Measurements from ENCODE around the gene AGBL3.
"Not testable (repeated sequence)": the region's sequence is repeated elsewhere in the genome, so short reads cannot be mapped to it uniquely, and the experiment has no call there.

AGBL3 gene

DNA sequence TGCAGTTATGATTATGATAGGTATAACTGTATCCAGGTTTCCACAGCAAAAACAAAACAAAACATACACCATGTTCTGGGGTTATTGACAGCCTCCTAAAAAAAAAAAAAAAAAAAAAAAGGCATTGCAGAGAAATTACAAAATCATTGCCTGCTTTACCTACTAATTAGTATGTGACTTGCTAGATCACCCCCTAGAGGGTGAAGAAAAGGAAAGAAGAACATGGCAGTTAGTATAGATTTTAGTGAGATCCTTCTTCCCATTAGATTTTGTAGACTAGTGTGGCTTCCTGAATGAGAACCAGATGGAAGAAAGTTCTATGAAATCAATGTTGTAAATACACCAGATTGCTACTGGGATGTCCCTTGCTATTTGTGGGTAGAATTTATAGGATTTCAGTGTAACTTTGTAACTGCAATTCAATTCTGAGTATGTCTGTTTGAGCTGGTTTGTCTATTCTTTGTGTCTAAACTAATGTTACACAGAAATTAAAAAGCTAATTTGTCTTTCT is 24.0 kb upstream of the AGBL3 start:
- no peak for DNase-seq (ENCODE audit: low read depth in 3 of 3, low spot score in 1 of 3)

DNA sequence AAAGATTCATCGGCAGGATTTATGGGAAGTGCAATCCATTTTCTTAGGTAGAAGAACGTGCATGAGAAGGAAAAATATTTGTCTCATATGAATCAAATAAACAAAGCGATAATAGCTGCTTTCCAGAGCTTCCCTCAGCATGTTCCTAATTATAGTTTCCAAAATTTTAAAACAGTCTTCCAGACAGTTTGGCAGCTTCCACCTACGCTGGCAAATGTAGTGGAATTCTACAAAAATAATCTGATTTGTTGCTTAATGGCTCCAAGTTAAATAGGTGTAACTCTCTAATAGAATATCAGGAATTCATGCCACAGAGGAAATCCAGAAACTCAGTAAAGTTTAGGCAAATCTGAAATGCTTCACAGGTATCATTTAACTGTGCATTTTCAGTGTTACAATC is 23.3 kb upstream of the AGBL3 start:
- DNase-seq (ENCODE audit: low read depth in 3 of 3, low spot score in 1 of 3), result no peak

- DNase-seq (ENCODE audit: low read depth in 3 of 3, low spot score in 1 of 3), result no peak
These were observed 19.6 kb upstream of the AGBL3 start for GRCh38 chr7:134966691-134967090.

DNA sequence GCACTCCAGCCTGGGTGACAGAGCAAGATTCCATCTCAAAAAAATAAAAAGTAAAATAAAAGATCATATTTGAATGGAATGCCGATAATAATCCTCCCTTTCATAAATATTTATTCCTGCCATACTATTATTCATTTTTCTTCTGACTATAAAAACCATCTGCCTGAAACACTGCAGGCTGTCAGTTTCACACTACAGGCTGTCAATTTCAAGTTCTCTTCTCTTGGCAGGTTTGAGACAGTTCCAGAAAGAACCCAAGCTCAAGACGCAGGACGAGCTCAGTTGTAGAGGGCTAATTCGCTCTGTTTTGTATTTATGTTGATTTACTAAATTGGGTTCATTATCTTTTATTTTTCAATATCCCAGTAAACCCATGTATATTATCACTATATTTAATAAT is 18.2 kb upstream of the AGBL3 start:
- DNase-seq (ENCODE audit: low read depth in 3 of 3, low spot score in 1 of 3), result no peak

- DNase-seq (ENCODE audit: low read depth in 3 of 3, low spot score in 1 of 3), result not testable (repeated sequence)
These were observed 4.7 kb upstream of the AGBL3 start for GRCh38 chr7:134981645-134982044.

DNA sequence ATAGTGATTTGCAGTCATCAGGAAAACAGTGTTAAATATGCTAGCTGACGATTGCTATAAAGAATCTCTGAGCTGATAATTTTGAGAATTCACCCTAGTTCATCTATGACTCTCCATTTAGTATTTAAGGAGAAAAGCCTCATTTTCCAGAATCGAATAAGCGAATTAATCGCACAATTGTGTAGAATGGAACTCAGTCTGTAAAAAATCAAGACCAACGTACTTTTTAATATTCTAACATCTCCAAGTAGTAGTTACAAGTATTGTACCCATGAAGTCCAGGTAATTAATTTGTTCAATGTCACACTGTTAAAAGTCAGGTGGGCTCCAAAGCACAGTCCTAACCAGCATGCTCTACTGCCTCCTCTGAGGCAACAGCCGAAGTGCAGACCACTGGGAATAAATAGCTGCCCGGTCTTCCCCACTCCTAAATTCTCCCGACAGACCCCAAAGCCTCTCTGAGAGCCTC is 380 bp upstream of the AGBL3 start:
- no peak for DNase-seq (ENCODE audit: low read depth in 3 of 3, low spot score in 1 of 3)

- DNase-seq (ENCODE audit: low read depth in 3 of 3, low spot score in 1 of 3), result no peak
These were observed 1.9 kb downstream of the AGBL3 start for GRCh38 chr7:134988161-134988560.

DNA sequence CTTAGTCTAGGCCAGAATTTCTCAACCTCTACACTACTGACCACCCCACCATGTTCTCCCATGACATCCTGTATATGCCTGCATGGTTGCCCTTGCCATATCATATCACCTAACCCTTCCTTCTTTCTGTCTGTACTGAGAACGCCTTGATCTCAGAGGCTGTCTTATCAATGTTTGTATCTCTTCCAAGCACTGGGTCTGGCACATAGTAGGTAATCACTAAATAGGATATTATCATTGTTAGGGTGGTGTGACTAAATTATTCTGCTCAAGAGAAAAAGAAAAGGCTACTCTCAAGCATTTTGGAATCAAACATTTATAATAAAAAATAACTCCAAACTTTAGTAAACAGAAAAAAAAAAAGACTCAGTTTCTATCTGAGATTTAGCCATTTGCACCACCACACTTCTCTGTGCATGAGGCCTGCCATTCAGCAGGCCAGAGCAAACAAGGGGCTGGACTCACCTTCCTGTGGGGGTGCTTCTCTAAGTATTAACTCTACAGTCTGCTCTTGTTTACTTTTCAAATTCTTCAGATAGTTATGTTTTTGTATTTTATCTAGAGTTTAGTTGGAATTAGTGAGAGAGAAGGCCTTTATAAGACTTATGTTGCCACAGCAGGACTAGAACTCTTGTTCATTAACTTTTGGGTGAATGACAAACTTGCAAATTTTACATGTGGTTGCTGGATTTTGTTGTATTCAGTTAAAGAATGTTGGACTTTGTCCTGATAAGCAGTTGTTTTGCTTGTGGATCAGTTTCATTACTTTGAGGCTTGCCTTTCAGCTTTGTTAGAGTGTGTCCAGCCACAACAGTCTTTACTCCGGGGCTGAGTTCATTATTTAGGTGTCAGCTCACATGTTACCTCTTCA is 5.4 kb downstream of the AGBL3 start:
- DNase-seq (ENCODE audit: low read depth in 3 of 3, low spot score in 1 of 3), result no peak

GRCh38 chr7:134992626-134993179 is 6.4 kb downstream of the AGBL3 start:
- no peak for DNase-seq (ENCODE audit: low read depth in 3 of 3, low spot score in 1 of 3)

DNA sequence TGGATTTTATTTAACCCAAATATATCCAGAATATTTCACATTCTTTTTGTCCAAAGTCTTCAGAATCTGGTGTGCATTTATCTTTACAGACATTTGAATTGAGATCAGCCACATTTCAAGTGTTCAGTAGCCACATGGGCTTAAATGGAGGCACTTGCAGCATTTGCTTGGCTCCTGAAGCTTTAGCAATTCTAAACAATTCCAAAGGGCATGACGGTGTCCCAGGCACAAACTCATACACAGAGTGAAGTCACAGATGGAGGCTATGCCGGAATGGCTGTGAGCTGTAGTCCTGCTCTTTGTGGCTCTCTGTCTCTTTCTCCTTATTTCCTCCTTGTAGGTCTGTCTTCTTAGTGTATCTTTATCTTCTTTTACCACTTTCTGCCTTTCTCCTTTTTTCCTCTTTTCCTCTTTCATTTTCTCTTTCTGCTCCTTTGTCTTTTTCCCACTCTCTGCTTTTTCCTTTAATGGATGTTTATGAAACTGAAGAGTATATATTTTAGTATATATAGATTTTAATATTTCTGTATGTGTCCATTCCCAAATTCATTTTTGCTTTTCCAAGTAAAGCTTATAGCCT is 7.7 kb downstream of the AGBL3 start:
- DNase-seq (ENCODE audit: low read depth in 3 of 3, low spot score in 1 of 3), result no peak

DNA sequence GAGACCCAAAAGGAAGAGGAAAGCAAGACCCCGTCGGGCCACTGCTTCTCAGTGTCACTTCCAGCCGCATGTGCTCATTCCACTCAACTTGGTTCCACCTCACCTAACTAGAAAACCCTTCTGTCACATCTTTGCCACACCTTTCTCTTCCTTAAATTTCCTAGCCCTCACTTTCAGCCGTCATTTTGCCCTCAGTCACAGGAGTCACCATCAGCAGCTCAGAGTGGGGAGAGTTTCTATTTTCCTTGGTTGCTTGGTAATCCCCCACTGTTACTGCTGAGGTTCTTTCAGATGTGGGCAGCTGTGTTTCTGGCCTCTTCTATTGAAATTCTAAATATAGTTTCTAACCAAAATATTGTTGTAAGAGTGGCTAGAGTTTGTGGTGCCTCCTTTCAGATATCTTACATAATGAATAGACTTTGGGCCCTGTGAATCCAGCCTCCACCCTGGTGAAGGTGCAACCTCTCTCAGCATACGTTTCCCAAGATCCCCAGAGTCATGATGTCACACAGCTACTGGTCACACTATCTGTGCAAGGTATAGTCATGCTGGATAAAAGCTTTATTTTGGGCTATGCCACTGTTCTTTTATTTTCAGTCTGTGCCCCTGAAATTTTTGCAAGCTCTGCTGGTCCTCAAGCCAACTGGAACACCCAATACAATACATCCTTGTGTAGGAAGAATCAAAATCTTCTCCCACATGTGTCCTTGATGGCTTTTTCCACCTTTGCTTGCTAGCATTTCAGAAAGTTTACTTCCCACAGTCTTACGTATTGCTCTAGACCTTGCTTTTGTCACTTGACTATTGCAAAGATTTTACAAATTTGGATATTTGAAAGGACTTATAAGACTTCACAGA is 9.2 kb downstream of the AGBL3 start:
- no peak for DNase-seq (ENCODE audit: low read depth in 3 of 3, low spot score in 1 of 3)

- no peak for DNase-seq (ENCODE audit: low read depth in 3 of 3, low spot score in 1 of 3)
These were observed 9.8 kb downstream of the AGBL3 start for GRCh38 chr7:134996097-134996550.

- DNase-seq (ENCODE audit: low read depth in 3 of 3, low spot score in 1 of 3), result no peak
These were observed 11.0 kb downstream of the AGBL3 start for GRCh38 chr7:134997214-134997885.

DNA sequence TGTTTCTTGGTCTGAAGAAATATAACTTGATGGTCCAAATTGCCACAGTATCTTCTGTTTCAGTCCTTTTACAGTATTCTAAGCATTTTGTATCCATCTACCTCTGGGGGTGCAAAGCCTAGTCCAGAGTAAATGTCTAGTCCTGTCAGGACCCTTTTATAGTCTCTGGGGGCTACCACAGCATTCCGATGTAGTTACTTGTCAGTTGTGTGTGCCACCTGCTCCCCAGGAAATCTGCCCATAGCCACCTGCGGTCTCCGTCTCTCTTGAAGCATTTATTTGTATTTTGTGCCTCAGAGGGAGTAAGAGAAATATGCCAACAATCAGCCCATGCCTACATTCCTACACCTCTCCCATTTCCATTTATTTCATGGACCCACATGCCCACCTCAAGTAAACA is 12.8 kb downstream of the AGBL3 start:
- no peak for DNase-seq (ENCODE audit: low read depth in 3 of 3, low spot score in 1 of 3)

- no peak for DNase-seq (ENCODE audit: low read depth in 3 of 3, low spot score in 1 of 3)
These were observed 15.3 kb downstream of the AGBL3 start for GRCh38 chr7:135001390-135002165.

GRCh38 chr7:135012229-135012628 is 25.9 kb downstream of the AGBL3 start:
- no peak for DNase-seq (ENCODE audit: low read depth in 3 of 3, low spot score in 1 of 3)

DNA sequence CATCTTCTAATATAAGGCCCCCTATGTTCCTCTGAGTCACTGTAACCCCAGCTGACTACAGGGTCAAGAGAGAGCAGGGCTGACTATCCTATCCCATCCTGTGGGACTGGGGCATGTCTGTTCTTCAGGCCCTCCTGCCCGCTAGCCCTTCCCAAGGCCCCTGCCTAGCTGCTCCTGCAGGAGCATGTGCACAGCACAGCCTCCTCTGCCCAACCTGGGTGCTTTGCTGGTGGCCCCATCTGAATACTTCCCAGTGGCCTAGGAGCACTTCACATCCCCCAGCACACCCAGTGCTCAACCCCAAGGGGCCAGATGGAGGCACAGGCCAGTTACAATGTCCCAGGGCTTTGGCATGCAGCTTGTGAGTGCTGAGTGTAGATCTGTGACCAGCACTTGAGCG is 37.3 kb downstream of the AGBL3 start:
- no peak for DNase-seq (ENCODE audit: low read depth in 3 of 3, low spot score in 1 of 3)

DNA sequence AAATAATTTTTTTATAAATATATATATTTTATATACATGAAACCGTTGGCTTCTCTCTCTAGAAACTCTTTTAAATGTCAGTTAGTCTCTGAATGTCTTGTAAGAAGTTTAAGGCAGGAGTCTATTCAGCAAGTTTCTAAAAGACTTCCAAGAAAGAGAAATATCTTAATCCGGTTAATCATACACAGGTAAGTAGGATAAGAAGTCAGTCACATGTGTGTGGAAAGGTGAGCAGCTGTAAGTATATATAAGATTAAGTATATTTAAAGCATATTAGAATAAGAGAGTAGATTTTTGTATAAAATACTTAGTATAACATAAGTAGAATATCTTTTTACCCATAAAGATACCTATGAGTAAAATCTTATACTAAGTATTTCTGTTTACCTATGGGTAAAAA is 48.9 kb downstream of the AGBL3 start:
- DNase-seq (ENCODE audit: low read depth in 3 of 3, low spot score in 1 of 3), result no peak

GRCh38 chr7:135067017-135067416 is 80.7 kb downstream of the AGBL3 start:
- not testable (repeated sequence) for DNase-seq (ENCODE audit: low read depth in 3 of 3, low spot score in 1 of 3)

GRCh38 chr7:135074096-135074495 is 87.8 kb downstream of the AGBL3 start:
- no peak for DNase-seq (ENCODE audit: low read depth in 3 of 3, low spot score in 1 of 3)

Measured in stimulated activated CD4-positive, alpha-beta T cell treated with anti-CD3 and anti-CD28 coated beads, TNF-alpha, amount 100 ng/mL, for 1 hour (primary cell).